ENCODE measurements around the gene ENPP6.
"Not testable (repeated sequence)": the region's sequence is repeated elsewhere in the genome, so short reads cannot be mapped to it uniquely, and the experiment has no call there.

The ENPP6 gene

DNA sequence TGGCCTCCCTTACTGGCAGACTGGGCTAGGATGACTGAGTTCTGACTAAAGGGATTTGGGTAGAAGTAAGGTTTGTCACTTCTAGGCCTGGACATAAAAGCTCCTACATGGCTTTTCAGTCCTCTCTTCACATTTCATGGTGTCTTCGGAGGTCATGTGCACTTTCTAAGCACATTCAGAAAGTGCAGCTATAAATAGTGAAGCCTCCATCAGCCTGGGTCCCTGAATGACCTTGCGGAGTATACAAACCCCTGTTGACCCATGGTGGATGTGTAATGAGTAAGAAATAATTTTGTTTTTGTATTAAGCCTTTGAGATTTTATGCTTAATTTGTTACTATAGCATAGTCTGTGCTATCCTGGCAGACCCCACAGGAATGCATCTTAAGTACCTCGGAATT, 158.6 kb downstream of the ENPP6 start:
- DNase-seq (ENCODE audit: low read depth), result no peak

DNA sequence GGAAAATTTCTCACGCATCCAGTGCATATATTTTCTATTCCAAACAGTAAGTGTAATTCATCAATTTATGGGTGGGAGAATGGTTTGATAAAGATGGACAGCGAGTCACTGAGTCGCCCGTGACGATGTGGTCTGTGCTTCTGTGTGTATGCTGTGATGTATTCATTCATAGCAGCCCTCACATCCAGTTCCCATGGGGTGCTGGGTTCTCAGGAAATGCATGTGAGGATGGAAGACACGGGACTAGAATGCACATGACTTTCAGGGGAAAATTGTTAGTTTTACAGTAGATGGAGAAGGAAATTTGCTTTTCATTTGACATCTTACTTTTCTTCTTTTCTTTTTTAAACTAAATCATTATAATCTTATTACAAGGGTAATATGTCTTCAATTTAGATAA, 159.6 kb downstream of the ENPP6 start:
- DNase-seq (ENCODE audit: low read depth), result no peak

DNA sequence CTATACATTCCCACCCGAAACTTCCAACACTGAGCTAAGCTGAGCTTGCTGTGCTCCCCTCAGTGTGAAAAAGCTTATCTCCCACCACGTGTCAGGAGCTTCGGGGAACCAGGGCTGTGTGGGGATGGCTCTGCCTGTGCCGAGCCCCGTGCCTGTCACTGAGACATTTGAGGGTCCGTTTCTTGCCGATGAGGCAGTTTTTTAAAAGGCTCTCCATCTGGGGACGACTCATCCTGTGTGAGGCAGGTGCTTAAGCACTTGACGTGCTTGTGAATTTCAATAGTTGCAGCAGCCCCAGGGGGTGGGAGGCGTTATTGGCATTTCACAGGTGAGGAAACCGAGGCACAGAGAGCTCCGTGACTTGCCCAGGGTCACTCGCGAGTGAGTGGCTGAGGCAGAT, 160.8 kb downstream of the ENPP6 start:
- DNase-seq (ENCODE audit: low read depth), result no peak

DNA sequence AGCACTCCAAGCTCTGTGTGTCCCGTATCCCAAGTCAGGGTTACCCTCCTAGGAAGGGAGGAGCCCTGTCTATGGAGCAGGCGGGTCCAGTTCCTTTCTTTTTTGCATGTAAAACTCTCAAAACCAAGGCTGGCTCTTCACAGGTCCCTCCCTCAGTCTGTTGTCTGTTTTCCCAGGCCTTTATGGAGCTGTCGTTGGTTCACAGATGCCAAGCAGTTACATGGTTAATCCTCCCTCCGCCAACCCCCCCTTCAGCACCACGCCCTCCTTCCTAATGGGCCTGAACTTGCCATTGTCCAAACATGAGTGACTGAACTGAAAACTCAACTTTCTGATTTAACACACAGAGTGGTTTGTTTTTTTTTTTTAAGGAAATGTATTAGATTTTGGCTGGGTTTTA, 164.2 kb downstream of the ENPP6 start:
- DNase-seq (ENCODE audit: low read depth), result no peak

DNA sequence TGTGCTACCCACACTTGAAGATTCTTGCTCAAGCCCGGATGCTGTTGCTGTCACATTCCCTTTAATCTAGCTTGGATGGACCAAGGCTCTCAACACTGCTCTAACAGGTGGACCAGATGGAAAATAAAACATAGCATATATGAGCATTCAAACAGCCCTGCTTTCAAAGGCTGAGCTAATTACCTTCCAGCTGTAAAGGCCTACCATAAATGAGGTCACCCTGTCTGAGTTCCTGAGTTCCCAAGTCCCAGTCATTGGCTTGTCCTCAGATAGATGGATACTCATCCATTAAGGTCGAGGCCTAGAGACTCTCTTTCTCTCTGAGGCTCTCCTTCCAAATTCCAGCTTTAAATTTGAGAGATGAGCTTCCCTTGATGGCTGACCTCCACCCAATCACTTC, 165.1 kb downstream of the ENPP6 start:
- DNase-seq (ENCODE audit: low read depth), result no peak

DNA sequence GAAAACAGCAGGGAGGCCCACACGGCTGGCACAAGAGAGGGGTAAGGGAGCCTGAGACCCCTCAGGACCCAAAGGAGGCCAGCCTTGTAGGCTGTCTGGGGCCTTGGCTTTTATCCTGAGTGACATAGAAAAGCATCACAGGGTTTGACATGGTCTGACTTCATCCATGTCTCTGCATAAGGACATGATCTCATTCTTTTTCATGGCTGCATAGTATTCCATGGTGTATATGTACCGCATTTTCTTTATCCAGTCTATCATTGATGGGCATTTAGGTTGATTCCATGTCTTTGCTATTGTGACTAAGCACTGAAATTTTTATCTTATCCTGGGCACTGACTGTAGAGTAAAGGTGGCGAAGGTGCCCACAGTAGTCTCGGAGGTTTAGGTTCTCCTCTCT, 166.4 kb downstream of the ENPP6 start:
- DNase-seq (ENCODE audit: low read depth), result not testable (repeated sequence)

DNA sequence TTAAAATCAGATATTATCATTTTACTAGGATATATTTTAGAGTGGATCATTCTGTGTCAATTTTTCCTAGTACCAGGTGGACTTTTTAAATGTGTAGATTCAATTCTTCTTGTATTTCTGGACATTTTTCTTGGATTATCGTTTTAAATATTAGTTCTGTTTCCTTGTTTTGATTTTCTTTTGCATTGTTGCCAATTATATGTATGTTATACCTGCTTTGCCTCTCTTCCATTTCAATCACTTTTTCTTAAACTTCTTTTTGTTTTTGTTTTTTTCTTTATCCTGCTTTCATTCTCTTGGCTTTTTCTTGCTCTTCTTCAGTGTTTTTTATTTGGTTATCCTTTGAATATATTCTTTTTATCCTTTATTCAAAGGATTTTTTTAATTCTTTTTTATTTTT, 171.5 kb downstream of the ENPP6 start:
- no peak for DNase-seq (ENCODE audit: low read depth)

DNA sequence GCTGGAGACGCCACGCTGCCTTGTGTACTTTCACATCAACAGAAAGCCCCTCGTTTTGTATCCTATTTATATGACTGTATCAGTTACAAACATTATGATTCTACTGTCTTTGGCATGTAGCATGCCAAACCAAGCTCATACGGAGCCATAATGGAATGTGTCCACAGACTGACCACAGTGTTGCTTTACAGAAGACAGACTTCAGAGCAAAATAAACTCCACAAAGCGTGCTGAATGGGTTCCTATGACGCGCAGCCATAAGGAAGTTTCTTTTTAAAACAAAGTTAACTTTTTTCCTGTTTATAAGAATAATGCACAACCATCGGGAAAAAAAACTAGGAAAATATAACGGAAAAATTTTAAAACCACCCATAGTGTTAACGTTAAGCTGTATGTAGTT, 176.5 kb downstream of the ENPP6 start:
- DNase-seq (ENCODE audit: low read depth), result no peak

DNA sequence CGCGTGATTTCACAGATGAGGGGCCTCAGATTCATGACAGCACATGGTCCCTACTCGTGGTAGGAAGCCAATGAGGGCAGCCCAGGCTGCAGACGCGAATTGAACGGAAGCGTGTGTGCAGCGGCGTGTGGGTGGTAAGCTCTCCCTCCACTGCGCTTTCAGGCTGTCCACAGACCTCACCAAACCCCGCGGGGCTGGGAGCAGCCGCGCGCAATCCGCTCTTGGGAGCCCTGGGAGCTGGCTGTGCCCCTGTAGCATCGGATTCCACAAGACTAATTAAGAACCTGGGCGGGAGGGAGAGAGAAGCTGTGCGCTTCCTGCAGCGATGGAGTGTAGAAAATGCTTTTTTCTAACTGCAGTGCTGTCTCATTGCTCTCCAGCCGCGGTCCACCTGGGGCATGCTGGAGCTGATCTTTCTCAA, 177.7 kb downstream of the ENPP6 start:
- DNase-seq (ENCODE audit: low read depth), result no peak

Measured in iris pigment epithelial cell (primary cell).